Left kidney (tissue), 2 donors: ENCODE data around the gene CCL26. TPM values are rescaled to one million over a fixed set of nuclear protein-coding genes. Genes with fewer than 3 reads are reported as not detected.
"Not testable (repeated sequence)": the region's sequence is repeated elsewhere in the genome, so short reads cannot be mapped to it uniquely, and the experiment has no call there.

Source experiments
- DNase-seq: peaks from one replicate; pipeline ENCODE4 v3.0.0-alpha.2; 2013
- polyA plus RNA-seq: library from polyadenylated mRNA; unstranded; fragments of 120-200 nt; gene quantifications from one replicate; pipeline ENCODE4 v1.2.1, GENCODE V29; 2013; ENCODE audit not compliant: insufficient read length

Gene CCL26
- polyA plus RNA-seq, 1 donor: not detected

GRCh38 chr7:75792567-75792966 is 20.6 kb upstream of the CCL26 start:
- not testable (repeated sequence) for DNase-seq

GRCh38 chr7:75789361-75789924 is 17.4 kb upstream of the CCL26 start:
- no peak for DNase-seq

GRCh38 chr7:75788154-75788847 is 16.3 kb upstream of the CCL26 start:
- not testable (repeated sequence) for DNase-seq

GRCh38 chr7:75783058-75783457 is 11.0 kb upstream of the CCL26 start:
- not testable (repeated sequence) for DNase-seq

GRCh38 chr7:75780647-75781273 is 8.7 kb upstream of the CCL26 start:
- DNase-seq: not testable (repeated sequence)

GRCh38 chr7:75779516-75779915 is 7.5 kb upstream of the CCL26 start:
- DNase-seq: not testable (repeated sequence)

- DNase-seq: not testable (repeated sequence)
Observed at GRCh38 chr7:75779035-75779434, 7.0 kb upstream of the CCL26 start.

GRCh38 chr7:75776295-75776971 is 4.4 kb upstream of the CCL26 start:
- DNase-seq: no peak

GRCh38 chr7:75773958-75774357 is 1.9 kb upstream of the CCL26 start:
- DNase-seq: not testable (repeated sequence)

GRCh38 chr7:75771224-75771623 is 787 bp downstream of the CCL26 start:
- DNase-seq: no peak

GRCh38 chr7:75762350-75762917 is 9.6 kb downstream of the CCL26 start:
- DNase-seq: peak; percentile 61

GRCh38 chr7:75761801-75762200 is 10.2 kb downstream of the CCL26 start:
- DNase-seq: not testable (repeated sequence)

GRCh38 chr7:75758491-75758890 is 13.5 kb downstream of the CCL26 start:
- no peak for DNase-seq

GRCh38 chr7:75757860-75758259 is 14.2 kb downstream of the CCL26 start:
- DNase-seq: no peak

- peak; percentile 20 for DNase-seq
Observed at GRCh38 chr7:75756991-75757676, 14.9 kb downstream of the CCL26 start.

- peak; percentile 37 for DNase-seq
Observed at GRCh38 chr7:75756206-75756990, 15.6 kb downstream of the CCL26 start.

- no peak for DNase-seq
Observed at GRCh38 chr7:75743455-75743859, 28.6 kb downstream of the CCL26 start.

- peak; percentile 53 for DNase-seq
Observed at GRCh38 chr7:75740846-75741497, 31.0 kb downstream of the CCL26 start.

- peak; percentile 39 for DNase-seq
Observed at GRCh38 chr7:75739796-75740672, 32.0 kb downstream of the CCL26 start.
